GM19025 (cell line): Measurements from ENCODE around the gene MEIOC.
"Not testable (repeated sequence)": the region's sequence is repeated elsewhere in the genome, so short reads cannot be mapped to it uniquely, and the experiment has no call there.

ENCODE experiments used
- ATAC-seq: cut with Tn5 transposase; IDR thresholded peaks from one replicate; pipeline ENCODE4 v1.9.1; 2021; ENCODE audit warnings: mild to moderate bottlenecking, low read depth, moderate library complexity; ENCODE audit not compliant: unreplicated experiment

Gene MEIOC

DNA sequence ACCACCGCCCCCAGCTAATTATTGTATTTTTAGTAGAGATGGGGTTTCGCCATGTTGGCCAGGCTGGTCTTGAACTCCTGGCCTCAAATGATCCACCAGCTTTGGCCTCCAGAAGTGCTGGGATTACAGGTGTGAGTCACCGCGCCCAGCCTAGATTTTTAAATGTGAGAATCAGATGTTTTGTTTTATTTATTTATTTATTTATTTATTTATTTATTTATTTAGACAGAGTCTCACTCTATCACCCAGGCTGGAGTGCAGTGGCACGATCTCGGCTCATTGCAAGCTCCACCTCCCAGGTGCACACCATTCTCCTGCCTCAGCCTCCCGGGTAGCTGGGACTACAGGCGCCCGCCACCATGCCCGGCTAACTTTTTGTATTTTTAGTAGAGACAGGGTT is 44.0 kb downstream of the MEIOC start:
- ATAC-seq: not testable (repeated sequence)

DNA sequence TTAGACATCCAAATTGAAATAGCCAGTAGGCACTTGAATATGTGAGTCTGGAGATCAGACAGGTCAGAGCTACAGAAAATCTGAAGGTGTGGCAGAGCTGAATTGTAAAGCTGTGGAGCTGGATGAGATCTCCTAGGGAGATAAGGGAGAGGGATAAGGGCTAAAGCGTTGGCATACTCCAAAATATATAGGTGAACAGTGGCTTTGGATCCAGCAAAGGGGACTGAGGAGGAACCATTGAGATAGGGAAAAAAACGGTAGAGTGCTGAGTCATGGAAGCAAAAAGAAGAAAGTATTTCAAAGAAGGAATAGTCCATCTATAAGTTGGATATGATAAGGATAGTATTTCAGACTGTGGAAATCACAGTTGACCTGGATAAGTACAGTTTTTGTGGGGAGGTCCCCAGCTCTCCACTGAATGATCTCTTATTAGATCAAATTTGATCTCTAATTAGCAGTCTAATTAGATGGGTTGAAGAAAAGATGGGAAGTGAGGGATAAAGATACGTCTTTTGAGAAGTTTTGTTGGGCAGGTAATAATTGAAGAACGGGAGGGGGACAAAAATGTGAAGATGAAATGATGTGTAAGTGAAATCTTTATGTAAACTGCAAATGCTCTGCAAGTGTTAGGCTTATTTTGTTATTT is 51.6 kb downstream of the MEIOC start:
- ATAC-seq: no peak

DNA sequence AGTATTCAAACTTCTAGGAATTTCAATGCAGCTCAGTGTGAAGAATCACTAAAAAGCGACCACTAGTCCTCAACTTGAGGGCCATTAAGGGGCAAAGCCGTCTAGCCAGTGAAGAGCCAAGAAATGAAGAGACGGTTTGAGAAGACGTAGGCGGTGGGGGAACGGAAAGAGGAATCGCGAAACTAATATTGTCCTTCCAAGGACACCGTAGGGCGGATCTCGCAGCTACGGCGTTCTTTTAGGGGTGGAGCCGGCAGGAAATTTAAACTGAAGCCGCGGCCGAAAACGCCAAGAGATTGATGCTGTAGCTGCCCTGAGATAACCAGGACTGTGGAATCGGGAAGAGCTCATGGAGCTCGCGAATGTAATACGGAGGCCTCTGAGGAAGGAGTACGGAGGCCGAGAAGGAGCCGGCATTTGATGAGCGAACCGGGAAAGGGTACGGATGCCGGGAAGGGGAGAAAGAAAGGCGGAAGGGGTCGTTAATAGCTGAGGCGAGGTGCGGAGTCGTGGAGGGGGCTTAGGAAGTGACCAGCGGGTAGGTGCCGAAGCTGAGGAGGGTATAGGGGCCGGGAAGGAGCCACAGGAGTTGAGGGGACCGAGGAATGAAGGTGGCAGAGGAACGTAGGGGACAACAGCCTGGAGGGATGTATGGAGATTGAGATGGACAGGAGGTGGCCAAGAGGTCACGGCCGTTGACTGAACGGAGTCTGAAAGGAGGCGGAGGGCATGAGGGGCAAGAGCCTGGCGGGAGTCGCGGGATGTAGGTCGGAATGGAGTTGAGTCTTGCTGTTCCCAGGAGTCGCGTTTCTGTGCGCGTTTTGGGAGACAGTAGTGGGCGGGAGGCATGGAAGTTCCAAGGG is 52.4 kb downstream of the MEIOC start, which contains the start of gene DBF4B:
DBF4B (plus strand) TSS at position 265 of the 863 bp plus-strand sequence; CDS start at position 421, 156 bp downstream.
- no peak for ATAC-seq

DNA sequence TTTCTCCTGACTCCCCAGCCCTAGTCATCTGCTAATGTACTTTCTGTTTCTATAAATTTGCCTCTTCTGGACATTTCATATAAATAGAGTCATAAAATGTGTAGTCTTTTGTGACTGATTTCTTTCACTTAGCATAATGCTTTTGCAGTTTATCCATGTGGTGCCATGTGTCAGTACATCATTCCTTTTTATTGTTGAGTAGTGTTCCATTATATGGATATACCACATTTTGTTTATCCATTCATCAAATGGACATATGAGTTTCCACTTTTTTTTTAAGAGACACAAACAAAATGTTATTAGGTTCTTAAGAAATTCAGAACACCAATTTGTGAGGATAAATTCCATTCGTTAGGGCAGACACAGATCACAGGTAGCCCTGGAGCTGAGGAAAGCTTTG is 63.2 kb downstream of the MEIOC start:
- no peak for ATAC-seq

DNA sequence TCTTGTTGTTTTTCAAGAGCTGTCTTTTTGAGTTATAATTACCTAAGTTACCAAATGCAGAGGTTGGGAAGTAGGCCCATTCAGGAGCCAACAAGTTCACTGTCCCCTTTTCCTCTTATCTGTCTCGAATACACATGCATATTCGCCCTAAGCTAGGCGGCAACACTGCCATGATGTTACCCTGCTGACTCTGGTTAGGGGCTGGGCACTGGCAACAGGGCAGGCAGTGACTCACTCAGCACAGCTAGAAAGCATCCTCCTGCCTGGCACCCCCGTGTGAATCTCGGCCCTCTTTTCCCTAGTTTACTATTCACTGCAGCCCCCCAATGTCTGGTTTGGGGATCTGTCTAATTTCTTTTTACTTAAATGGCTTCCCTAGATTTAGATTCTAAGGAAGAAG is 66.0 kb downstream of the MEIOC start:
- ATAC-seq: no peak
